GM12891 (cell line): ENCODE measurements around the gene FOXO3.

Experiments
- DNase-seq: peaks from one replicate; pipeline ENCODE4 v3.0.0; 2011; ENCODE audit warnings: low spot score; ENCODE audit not compliant: insufficient read length
- FAIRE-seq: peaks from 2 replicates; lab custom pipeline; 2011; peaks lifted over from hg19 to GRCh38; lab: Jason Lieb, UNC
- PAX5 ChIP-seq: IDR thresholded peaks from 2 replicates; pipeline ENCODE4 v1.6.1; 2011; ENCODE audit warnings: low read length, moderate library complexity, mild to moderate bottlenecking; ENCODE audit not compliant: insufficient read depth, severe bottlenecking
- POLR2A ChIP-seq: IDR thresholded peaks from 2 replicates; pipeline ENCODE4 v1.6.1; 2011; ENCODE audit warnings: low read depth, low read length, control low read depth
- POLR2AphosphoS5 ChIP-seq: IDR thresholded peaks from 2 replicates; pipeline ENCODE4 v1.6.1; 2011; ENCODE audit warnings: low read depth, low read length, control low read depth
- POU2F2 ChIP-seq: IDR thresholded peaks from 2 replicates; pipeline ENCODE4 v1.6.1; 2011; ENCODE audit warnings: low read depth, mild to moderate bottlenecking, control low read depth, low read length, moderate library complexity
- SPI1 ChIP-seq: IDR thresholded peaks from 2 replicates; pipeline ENCODE4 v1.6.1; 2011; ENCODE audit warnings: low read depth, low read length, control low read depth
- TAF1 ChIP-seq: IDR thresholded peaks from 2 replicates; pipeline ENCODE4 v1.6.1; 2011; ENCODE audit warnings: low read depth, low read length, control low read depth

FOXO3 gene

GRCh38 chr6:108541843-108542759 lies 18.6 kb upstream of the FOXO3 start:
- TF ChIP-seq POU2F2 (peak; percentile 94), POLR2AphosphoS5 (no peak)
- FAIRE-seq = peak; percentile 94
- peak; percentile 25 for DNase-seq

GRCh38 chr6:108543175-108543940 lies 17.4 kb upstream of the FOXO3 start:
- DNase-seq = no peak
- no peak for FAIRE-seq
- TF ChIP-seq TAF1 (no peak), POLR2AphosphoS5 (no peak), SPI1 (no peak), POU2F2 (no peak), PAX5 (no peak), POLR2A (no peak)

- TF ChIP-seq PAX5 (no peak), POLR2A (no peak), SPI1 (no peak), POU2F2 (no peak), TAF1 (no peak), POLR2AphosphoS5 (no peak)
- no peak for DNase-seq
- FAIRE-seq = no peak
These were observed 16.1 kb upstream of the FOXO3 start for GRCh38 chr6:108544606-108545005.

DNA sequence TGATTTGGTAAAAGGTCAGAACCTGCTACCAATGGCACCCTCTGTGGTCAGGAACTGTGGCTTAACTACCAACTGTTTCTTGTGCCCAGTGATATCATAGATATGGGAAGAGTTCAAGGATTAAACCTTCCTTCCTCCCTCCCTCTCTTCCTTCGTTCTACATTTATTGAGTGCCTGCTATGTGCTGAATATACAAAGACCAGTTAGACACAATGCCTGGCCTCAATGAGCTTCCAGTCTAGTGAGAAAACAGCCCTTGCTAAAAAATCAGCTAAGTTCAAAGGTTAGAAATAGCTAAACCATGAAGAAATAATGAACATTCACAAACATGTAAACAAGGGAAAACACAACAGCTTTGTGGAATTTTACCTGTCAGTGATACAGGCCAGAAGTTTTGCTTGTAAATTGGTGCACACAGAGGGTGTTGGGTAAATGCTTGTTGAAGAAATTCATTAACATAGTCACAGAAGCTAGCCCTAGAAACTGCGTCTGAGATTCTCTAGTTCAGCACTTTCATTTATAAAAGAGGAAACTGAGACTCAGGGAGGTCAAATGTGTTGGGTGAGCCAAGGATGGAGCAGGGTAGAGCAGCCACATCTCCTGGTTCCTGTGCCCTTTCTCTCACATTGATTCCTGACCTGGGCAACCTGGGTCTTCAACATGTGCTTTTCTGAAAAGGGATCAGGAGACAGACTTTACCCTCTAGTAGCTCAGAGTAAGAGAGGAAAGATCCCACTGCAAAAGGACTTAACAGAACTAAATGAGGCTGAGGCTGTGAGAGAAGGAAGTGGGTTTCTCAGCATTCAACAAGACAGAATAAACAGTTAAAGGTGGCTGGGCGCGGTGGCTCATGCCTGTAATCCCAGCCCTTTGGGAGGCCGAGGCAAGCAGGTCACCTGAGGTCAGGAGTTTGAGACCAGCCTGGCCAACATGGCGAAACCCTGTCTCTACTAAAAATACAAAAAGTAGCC lies 14.4 kb upstream of the FOXO3 start:
- no peak for DNase-seq
- no peak for TF ChIP-seq POLR2A
- TF ChIP-seq POU2F2 = no peak
- TF ChIP-seq POLR2AphosphoS5 = no peak
- no peak for TF ChIP-seq PAX5
- TF ChIP-seq TAF1 = no peak
- TF ChIP-seq SPI1 = no peak
- no peak for FAIRE-seq

DNA sequence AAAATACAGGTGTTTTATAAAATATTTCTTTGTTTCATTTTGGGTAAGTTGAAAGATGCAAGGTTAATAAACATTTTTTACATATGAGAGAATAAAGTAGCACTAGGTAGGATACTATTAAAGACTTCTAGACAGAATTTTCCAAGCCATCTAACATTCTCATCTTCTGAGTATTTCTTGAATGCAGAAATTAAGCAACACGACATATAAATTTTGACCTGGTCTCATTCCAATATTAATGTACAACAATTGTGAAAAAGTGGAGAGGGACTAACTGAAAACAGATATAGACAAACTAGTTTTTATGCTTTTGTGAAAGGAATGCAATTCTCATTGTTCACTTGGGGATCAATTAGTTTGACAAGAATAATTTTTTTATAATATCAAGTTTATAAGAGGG lies 11.5 kb upstream of the FOXO3 start:
- no peak for DNase-seq
- TF ChIP-seq TAF1 = no peak
- no peak for TF ChIP-seq PAX5
- FAIRE-seq = no peak

GRCh38 chr6:108549741-108550140 lies 11.0 kb upstream of the FOXO3 start:
- no peak for FAIRE-seq
- DNase-seq = no peak
- no peak for TF ChIP-seq PAX5

- TF ChIP-seq SPI1 (no peak), POU2F2 (no peak), POLR2A (no peak), TAF1 (no peak), POLR2AphosphoS5 (no peak), PAX5 (no peak)
- no peak for FAIRE-seq
- no peak for DNase-seq
These were observed 10.5 kb upstream of the FOXO3 start for GRCh38 chr6:108550256-108550655.

GRCh38 chr6:108555399-108556052 lies 5.2 kb upstream of the FOXO3 start:
- no peak for DNase-seq
- TF ChIP-seq SPI1 (no peak), TAF1 (no peak), POU2F2 (no peak), PAX5 (no peak), POLR2A (no peak), POLR2AphosphoS5 (no peak)
- FAIRE-seq = no peak

- FAIRE-seq = no peak
- no peak for TF ChIP-seq SPI1
- TF ChIP-seq POU2F2 = no peak
- TF ChIP-seq POLR2A = no peak
- no peak for TF ChIP-seq TAF1
- TF ChIP-seq POLR2AphosphoS5 = no peak
- TF ChIP-seq PAX5 = no peak
- no peak for DNase-seq
These were observed 4.5 kb upstream of the FOXO3 start for GRCh38 chr6:108556250-108556649.
